HepG2 (cell line): ENCODE measurements around the gene L3MBTL1. TPM values are rescaled to one million over a fixed set of nuclear protein-coding genes. Genes with fewer than 3 reads are reported as not detected.
A peak's percentile ranks its signal among the peaks of the same experiment; 100 is the strongest.

Source experiments
- CHCHD3 ChIP-seq: sonication (generic); formaldehyde crosslinking; IDR thresholded peaks from 2 replicates; pipeline ENCODE4 v1.8.0; 2022; ENCODE audit warnings: mild to moderate bottlenecking, missing genetic modification reagents, moderate library complexity
- EP300 ChIP-seq, 3 experiments: sonication (generic) in 1 of 3; formaldehyde crosslinking in 1 of 3; IDR thresholded peaks; 2 replicates each; pipeline versions ENCODE4 v1.5.1 to v1.6.1; 2011 to 2020; ENCODE audit warnings: low read depth in 2 of 3, low read length in 2 of 3, borderline replicate concordance in 1 of 3, improper control_type of control experiment in 1 of 3, mild to moderate bottlenecking in 1 of 3, missing genetic modification reagents in 1 of 3, moderate library complexity in 1 of 3
- GATAD1 ChIP-seq: IDR thresholded peaks from 2 replicates; pipeline ENCODE4 v1.6.1; 2016; ENCODE audit warnings: missing genetic modification reagents, missing compliant biosample characterization
- HHEX ChIP-seq: IDR thresholded peaks from 2 replicates; pipeline ENCODE4 v1.6.1; 2016; ENCODE audit warnings: control low read depth
- HNRNPH1 ChIP-seq: fragments of 200-400 bp; formaldehyde crosslinking; optimal IDR thresholded peaks from 2 replicates; pipeline ENCODE3; 2017; ENCODE audit warnings: mild to moderate bottlenecking, low read depth, low read length
- HNRNPL ChIP-seq: fragments of 200-400 bp; formaldehyde crosslinking; IDR thresholded peaks from 2 replicates; pipeline ENCODE4 v1.6.1; 2017; ENCODE audit warnings: mild to moderate bottlenecking, low read depth, low read length
- KDM5A ChIP-seq: fragments of 200-600 bp; sonication (generic); IDR thresholded peaks from 2 replicates; pipeline ENCODE4 v1.7.0; 2018; ENCODE audit warnings: antibody characterized with exemption, mild to moderate bottlenecking, low read length, borderline replicate concordance
- NR2F1 ChIP-seq, 2 experiments: fragments of 450-650 bp in 1 of 2; formaldehyde crosslinking in 1 of 2; IDR thresholded peaks; 2 replicates each; pipeline versions ENCODE4 v1.5.0 to v1.6.1; 2016 to 2020; ENCODE audit warnings: mild to moderate bottlenecking in 1 of 2, missing compliant biosample characterization in 1 of 2, missing genetic modification reagents in 1 of 2, moderate library complexity in 1 of 2
- POLR2A ChIP-seq, 2 experiments: IDR thresholded peaks; 2 replicates each; pipeline ENCODE4 v1.6.1; 2011; ENCODE audit warnings: low read depth in 2 of 2, low read length in 2 of 2, mild to moderate bottlenecking in 1 of 2, moderate library complexity in 1 of 2; ENCODE audit not compliant: insufficient read depth in 1 of 2
- POLR2AphosphoS2 ChIP-seq: IDR thresholded peaks from 2 replicates; pipeline ENCODE4 v1.6.1; 2011; ENCODE audit warnings: low read depth, low read length, improper control_type of control experiment
- POLR2AphosphoS5 ChIP-seq: IDR thresholded peaks from 2 replicates; pipeline ENCODE4 v1.6.1; 2012; ENCODE audit warnings: low read depth, low read length
- POLR2G ChIP-seq: fragments of 200-400 bp; formaldehyde crosslinking; IDR thresholded peaks from 2 replicates; pipeline ENCODE4 v1.6.1; 2018; ENCODE audit warnings: mild to moderate bottlenecking, low read depth, low read length, moderate library complexity
- RBM22 ChIP-seq: fragments of 200-400 bp; formaldehyde crosslinking; optimal IDR thresholded peaks from 2 replicates; pipeline ENCODE3; 2017; ENCODE audit warnings: mild to moderate bottlenecking, low read length, moderate library complexity
- SALL2 ChIP-seq: sonication (generic); formaldehyde crosslinking; IDR thresholded peaks from 2 replicates; pipeline ENCODE4 v1.8.1; 2023; ENCODE audit warnings: mild to moderate bottlenecking, missing genetic modification reagents, inconsistent platforms
- SMAD3 ChIP-seq: sonication (generic); formaldehyde crosslinking; IDR thresholded peaks from 2 replicates; pipeline ENCODE4 v1.4.0; 2020; ENCODE audit warnings: missing genetic modification reagents
- SRSF4 ChIP-seq: fragments of 200-400 bp; formaldehyde crosslinking; IDR thresholded peaks from one replicate; pipeline ENCODE4 v1.6.1; 2018; ENCODE audit warnings: mild to moderate bottlenecking, low read depth, low read length, moderate library complexity; ENCODE audit not compliant: poor library complexity, severe bottlenecking
- TCF7L2 ChIP-seq: IDR thresholded peaks from 2 replicates; pipeline ENCODE4 v1.6.1; 2011; ENCODE audit warnings: mild to moderate bottlenecking, low read depth, low read length, moderate library complexity
- ZKSCAN1 ChIP-seq: fragments of 150-350 bp; IDR thresholded peaks from 2 replicates; pipeline ENCODE4 v1.6.1; 2014; ENCODE audit warnings: low read length
- ZNF225 ChIP-seq: sonication (generic); formaldehyde crosslinking; IDR thresholded peaks from 2 replicates; pipeline ENCODE4 v1.4.0; 2020; ENCODE audit warnings: mild to moderate bottlenecking, missing genetic modification reagents
- ZNF326 ChIP-seq: sonication (generic); formaldehyde crosslinking; IDR thresholded peaks from 2 replicates; pipeline ENCODE4 v1.4.0; 2020; ENCODE audit warnings: missing genetic modification reagents, borderline replicate concordance
- ZNF772 ChIP-seq: sonication (generic); formaldehyde crosslinking; IDR thresholded peaks from 2 replicates; pipeline ENCODE4 v1.5.0; 2020; ENCODE audit warnings: mild to moderate bottlenecking, missing genetic modification reagents
- polyA plus RNA-seq, 8 experiments: library from polyadenylated mRNA; depleted of rRNA in 3 of 8; stranded (reverse) in 7 of 8; unstranded in 1 of 8; fragments of >200 nt; fragmentation: Illumina TruSeq in 4 of 8; extraction: Trizol in 4 of 8; gene quantifications; 2 replicates each; pipeline versions ENCODE4 v1.2.1 to v1.2.3, GENCODE V29; 2011 to 2016; ENCODE audit warnings: low read depth in 4 of 8, missing spikeins in 1 of 8, mixed read lengths in 1 of 8; ENCODE audit not compliant: insufficient read depth in 1 of 8
- total RNA-seq, 5 experiments: library from RNA; depleted of rRNA; stranded (reverse); fragments of >200 nt; fragmentation: Illumina TruSeq; extraction: Trizol; gene quantifications; 2 replicates each; pipeline ENCODE4 v1.2.3, GENCODE V29; 2016; ENCODE audit warnings: low read depth in 1 of 5
- TF ChIP-seq, protein P1 (sequence below): sonication (generic); formaldehyde crosslinking; IDR thresholded peaks from 2 replicates; pipeline ENCODE4 v1.4.0; 2020; ENCODE audit warnings: missing genetic modification reagents
- TF ChIP-seq, protein P2 (sequence below): sonication (generic); formaldehyde crosslinking; IDR thresholded peaks from 2 replicates; pipeline ENCODE4 v1.8.0; 2022; ENCODE audit warnings: missing genetic modification reagents, mild to moderate bottlenecking, moderate library complexity, borderline replicate concordance
- TF ChIP-seq, protein P3 (sequence below): sonication (generic); formaldehyde crosslinking; IDR thresholded peaks from 2 replicates; pipeline ENCODE4 v1.9.0; 2022; ENCODE audit warnings: low read depth, missing genetic modification reagents

The L3MBTL1 gene
- total and polyA plus RNA-seq, 2 of the 13 experiments (the other 11 are each of a cell fraction or from before 2014, with no cell fraction given), result 9.0 to 17.8 TPM

DNA sequence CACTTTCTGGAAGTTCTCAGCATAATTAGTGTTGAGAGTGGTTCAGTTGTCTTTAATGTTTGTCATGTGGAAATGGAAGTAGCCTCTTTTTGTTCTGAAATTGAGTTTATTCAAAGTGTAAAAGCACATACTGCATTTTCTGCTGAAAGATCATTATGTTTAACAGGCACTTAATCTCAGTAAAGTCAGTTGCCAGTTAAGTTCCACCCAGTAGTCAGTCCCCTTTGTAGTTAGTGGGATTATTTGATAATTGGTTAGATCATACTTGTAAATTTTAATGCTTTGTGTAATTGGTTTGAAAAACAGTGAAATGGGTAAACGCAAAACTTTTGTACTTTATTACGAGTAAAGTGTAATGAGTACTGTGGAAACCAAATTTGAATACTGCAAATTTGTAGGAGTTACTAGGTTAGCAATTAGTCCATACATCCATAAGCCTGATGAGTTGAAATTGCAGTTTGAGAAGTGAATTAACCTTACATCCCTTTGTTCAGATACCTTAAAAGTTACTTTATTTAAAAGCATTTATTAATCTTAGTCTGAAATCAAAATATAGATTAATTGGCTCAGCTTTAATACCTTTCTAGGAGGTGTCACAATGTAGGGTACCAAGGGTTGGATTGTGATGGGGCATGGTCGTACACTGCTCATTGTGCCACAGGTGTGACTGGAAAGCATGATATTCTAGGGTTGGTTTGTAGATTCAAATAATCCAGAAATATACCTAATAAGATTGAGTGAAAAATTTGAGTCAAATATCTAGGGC, 45.4 kb upstream of the L3MBTL1 start (continued):
- TF ChIP-seq ZKSCAN1, result no peak
- no peak for TF ChIP-seq ZNF225 (CRISPR knock-in tag)
- TF ChIP-seq SMAD3 (CRISPR knock-in tag), result no peak
- no peak for TF ChIP-seq HHEX (CRISPR knock-in tag)
- TF ChIP-seq TCF7L2, result no peak
- no peak for TF ChIP-seq GATAD1
- TF ChIP-seq, protein P1, sequence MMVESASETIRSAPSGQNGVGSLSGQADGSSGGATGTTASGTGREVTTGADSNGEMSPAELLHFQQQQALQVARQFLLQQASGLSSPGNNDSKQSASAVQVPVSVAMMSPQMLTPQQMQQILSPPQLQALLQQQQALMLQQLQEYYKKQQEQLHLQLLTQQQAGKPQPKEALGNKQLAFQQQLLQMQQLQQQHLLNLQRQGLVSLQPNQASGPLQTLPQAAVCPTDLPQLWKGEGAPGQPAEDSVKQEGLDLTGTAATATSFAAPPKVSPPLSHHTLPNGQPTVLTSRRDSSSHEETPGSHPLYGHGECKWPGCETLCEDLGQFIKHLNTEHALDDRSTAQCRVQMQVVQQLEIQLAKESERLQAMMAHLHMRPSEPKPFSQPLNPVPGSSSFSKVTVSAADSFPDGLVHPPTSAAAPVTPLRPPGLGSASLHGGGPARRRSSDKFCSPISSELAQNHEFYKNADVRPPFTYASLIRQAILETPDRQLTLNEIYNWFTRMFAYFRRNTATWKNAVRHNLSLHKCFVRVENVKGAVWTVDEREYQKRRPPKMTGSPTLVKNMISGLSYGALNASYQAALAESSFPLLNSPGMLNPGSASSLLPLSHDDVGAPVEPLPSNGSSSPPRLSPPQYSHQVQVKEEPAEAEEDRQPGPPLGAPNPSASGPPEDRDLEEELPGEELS, result no peak
- no peak for TF ChIP-seq SALL2 (CRISPR knock-in tag)
- no peak for TF ChIP-seq HNRNPH1
- TF ChIP-seq, protein P2, sequence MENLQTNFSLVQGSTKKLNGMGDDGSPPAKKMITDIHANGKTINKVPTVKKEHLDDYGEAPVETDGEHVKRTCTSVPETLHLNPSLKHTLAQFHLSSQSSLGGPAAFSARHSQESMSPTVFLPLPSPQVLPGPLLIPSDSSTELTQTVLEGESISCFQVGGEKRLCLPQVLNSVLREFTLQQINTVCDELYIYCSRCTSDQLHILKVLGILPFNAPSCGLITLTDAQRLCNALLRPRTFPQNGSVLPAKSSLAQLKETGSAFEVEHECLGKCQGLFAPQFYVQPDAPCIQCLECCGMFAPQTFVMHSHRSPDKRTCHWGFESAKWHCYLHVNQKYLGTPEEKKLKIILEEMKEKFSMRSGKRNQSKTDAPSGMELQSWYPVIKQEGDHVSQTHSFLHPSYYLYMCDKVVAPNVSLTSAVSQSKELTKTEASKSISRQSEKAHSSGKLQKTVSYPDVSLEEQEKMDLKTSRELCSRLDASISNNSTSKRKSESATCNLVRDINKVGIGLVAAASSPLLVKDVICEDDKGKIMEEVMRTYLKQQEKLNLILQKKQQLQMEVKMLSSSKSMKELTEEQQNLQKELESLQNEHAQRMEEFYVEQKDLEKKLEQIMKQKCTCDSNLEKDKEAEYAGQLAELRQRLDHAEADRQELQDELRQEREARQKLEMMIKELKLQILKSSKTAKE (CRISPR knock-in tag), result no peak
- TF ChIP-seq ZNF772 (CRISPR knock-in tag), result no peak
- no peak for TF ChIP-seq SRSF4
- TF ChIP-seq KDM5A, result 0 out of 2 replicates have a peak, but pooled peaks have one; percentile 10
- TF ChIP-seq, protein P3, sequence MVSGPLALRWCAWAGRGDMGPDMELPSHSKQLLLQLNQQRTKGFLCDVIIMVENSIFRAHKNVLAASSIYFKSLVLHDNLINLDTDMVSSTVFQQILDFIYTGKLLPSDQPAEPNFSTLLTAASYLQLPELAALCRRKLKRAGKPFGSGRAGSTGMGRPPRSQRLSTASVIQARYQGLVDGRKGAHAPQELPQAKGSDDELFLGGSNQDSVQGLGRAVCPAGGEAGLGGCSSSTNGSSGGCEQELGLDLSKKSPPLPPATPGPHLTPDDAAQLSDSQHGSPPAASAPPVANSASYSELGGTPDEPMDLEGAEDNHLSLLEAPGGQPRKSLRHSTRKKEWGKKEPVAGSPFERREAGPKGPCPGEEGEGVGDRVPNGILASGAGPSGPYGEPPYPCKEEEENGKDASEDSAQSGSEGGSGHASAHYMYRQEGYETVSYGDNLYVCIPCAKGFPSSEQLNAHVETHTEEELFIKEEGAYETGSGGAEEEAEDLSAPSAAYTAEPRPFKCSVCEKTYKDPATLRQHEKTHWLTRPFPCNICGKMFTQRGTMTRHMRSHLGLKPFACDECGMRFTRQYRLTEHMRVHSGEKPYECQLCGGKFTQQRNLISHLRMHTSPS (CRISPR knock-in tag), result no peak
- TF ChIP-seq CHCHD3 (CRISPR knock-in tag), result no peak
- peak; percentile 48 for TF ChIP-seq POLR2AphosphoS5
- TF ChIP-seq POLR2A (IDR thresholded peaks at IDR 0.05; ENCODE audit: insufficient read depth in 1 of 2, low read depth in 2 of 2, low read length in 2 of 2), result peak in 1 of 2 experiments; percentile 69; a peak in 2 of 4 replicates
- peak; percentile 62 for TF ChIP-seq POLR2G
- TF ChIP-seq RBM22, result peak; percentile 97
- peak; percentile 76 for TF ChIP-seq POLR2AphosphoS2
- TF ChIP-seq NR2F1 (CRISPR knock-in tag; IDR thresholded peaks at IDR 0.05), result peak in 1 of 2 experiments; percentile 20; a peak in 1 of 4 replicates
- TF ChIP-seq EP300 (IDR thresholded peaks at IDR 0.05; ENCODE audit: low read depth in 2 of 2, low read length in 2 of 2), result no peak
- no peak for TF ChIP-seq EP300 (CRISPR knock-in tag; IDR thresholded peaks at IDR 0.05; ENCODE audit: borderline replicate concordance)
- TF ChIP-seq ZNF326 (CRISPR knock-in tag), result no peak
- TF ChIP-seq HNRNPL, result 0 out of 2 replicates have a peak, but pooled peaks have one; percentile 2
